Measurements from ENCODE around the gene GALNT14.

- TF ChIP-seq POLR2A (IDR thresholded peaks at IDR 0.05; ENCODE audit: low read depth, low read length) (no peak), POLR2AphosphoS5 (IDR thresholded peaks at IDR 0.05; ENCODE audit: low read depth, low read length) (no peak), TAF1 (IDR thresholded peaks at IDR 0.05; ENCODE audit: low read depth, low read length) (no peak), SPI1 (IDR thresholded peaks at IDR 0.05; ENCODE audit: low read depth, low read length) (no peak), POU2F2 (IDR thresholded peaks at IDR 0.05; ENCODE audit: low read depth, low read length) (no peak)
Measured at GRCh38 chr2:30947686-30948085, 190.6 kb downstream of the GALNT14 start.

Measured in GM12891 (cell line).